Stimulated activated CD4-positive, alpha-beta T cell treated with anti-CD3 and anti-CD28 coated beads, Interleukin-1b, Interleukin-23, amount 100 ng/mL, for 4 hours (primary cell): Measurements from ENCODE around the gene KLF15.

Experiments used
- DNase-seq, 2 donors: peaks; one replicate each; pipeline ENCODE4 v3.0.0-alpha.2; 2020; ENCODE audit warnings: low read depth in 2 of 2

KLF15 gene

GRCh38 chr3:126389112-126389793 lies 32.0 kb upstream of the KLF15 start:
- DNase-seq: peak; percentile 8 to 37

DNA sequence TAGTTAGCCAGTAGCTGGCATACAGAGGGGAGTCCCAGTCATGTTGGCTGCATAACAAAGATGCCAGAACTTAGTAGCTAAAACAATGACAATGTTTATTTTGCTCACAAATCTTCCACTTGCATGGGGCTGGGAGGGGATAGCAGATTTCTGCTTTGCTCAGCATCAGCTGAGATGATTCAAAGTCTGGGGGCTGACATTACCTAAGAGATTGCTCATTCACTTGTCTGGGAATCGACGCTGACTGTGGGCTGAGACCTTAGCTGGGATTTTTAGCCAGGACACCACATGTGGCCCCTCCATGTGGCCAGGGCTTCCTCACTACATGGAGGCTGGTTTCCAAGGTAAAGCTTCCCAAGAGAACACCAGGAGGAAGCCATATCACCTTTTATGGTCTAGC lies 24.8 kb upstream of the KLF15 start:
- DNase-seq: no peak

- no peak for DNase-seq
Observed at GRCh38 chr3:126380011-126380768, 23.0 kb upstream of the KLF15 start.

GRCh38 chr3:126378341-126378751 lies 21.1 kb upstream of the KLF15 start:
- DNase-seq: no peak

- no peak for DNase-seq
Observed at GRCh38 chr3:126377211-126377610, 20.0 kb upstream of the KLF15 start.

GRCh38 chr3:126376444-126376843 lies 19.2 kb upstream of the KLF15 start:
- no peak for DNase-seq

DNA sequence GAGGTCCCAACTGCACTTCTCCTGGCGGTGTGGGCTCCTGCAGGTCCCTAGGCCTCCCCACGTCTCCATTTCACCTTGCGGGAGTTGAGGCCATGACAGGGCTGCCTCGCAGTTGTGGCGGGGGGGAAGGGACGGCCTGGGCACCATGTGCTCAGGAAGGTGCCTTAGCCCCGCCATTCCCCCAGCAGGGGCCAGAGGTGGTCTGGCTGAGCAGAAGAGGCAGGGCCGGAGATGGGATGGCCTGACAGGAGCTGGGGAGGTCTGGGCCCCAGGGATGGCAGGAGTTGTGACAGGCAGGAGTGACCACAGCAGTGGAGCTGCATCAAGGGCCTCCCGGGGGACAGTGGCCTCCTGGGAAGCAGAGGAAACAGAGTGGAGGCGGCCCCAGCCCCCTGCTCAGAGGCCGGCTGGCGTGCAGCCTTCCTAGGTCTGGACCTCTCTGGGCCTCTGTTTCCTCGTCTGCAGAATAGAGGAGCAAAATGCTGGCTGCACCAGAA lies 18.7 kb upstream of the KLF15 start:
- DNase-seq: no peak

DNA sequence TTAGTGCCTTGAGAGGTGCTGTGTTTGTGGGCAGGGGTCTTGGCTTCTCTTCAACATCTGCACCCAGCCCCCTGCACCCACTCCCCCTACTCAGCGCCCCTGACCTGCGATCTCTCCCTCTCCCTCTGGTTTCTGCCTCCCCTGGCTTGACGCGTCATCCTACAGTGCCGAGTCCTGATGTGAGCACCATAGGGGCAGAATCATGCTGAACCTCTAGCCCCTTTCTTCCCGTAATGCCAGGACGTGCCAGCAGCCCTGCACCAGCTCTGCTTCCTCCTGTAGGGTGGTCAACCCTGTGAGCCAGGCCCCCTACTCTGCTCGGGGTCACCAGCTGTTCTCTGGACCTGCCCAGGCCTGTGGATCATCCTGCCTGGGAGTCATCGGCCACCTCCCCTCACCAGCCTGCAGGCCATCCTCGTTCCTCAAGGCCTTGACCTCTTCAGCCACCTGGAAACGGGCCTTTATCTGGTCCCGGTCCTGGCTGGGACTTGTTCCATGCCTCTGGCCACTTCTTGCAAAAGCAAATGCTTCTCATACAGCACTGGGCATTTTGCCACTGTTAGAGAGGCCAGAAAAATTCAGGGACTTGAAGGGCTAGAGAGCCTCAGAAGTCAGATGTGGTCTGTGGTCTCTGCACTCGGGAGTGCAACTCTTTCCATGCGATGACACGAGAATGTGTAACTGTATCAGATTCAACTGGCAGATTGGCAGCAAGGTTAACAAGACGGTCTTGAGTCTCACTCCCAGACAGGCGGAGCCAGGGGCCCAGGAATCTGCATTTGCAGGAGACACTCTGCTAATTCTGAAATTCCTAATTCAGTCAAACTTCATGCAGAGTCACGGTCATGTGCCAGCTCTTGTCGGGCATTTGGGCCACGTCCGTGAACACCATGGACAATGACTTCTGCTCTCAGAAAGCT lies 16.7 kb upstream of the KLF15 start:
- no peak for DNase-seq

- DNase-seq: no peak
Observed at GRCh38 chr3:126373146-126373613, 16.0 kb upstream of the KLF15 start.

DNA sequence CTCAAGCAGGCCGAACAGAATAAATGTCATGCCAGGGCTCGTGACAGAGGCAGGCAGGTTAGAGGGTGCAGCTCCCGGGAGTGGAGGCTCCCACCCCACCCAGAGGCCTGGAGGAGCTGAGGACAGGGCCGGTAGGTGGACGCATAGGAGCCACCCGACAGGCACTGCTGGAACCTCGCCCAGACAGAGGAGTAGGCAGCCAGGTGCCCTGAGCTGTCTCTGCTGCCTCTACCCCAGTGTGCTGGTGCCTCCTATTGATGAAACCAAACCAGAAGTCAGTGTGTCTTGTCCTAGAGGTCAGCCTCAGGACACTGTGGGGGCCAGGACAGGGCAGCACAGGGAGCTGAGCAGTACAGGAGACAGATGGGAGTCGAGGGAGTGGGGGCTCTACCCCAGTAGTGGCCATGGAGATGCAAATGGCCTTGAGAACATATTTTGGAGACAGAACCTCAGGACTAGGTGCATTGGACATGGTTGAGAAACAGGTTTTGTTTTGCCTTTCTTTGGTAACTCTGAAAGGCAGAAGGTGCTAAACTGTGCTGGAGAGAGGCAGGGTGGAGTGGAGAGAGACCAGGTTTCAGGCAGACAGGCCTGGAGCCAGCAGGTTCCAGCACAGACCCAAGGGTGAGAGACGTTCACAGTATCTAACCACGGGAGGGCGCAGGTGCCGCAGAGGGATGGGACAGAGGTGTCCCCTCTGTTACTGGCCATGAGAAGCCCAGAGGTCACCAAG lies 15.4 kb upstream of the KLF15 start:
- DNase-seq: no peak

- DNase-seq: no peak
Observed at GRCh38 chr3:126371096-126371705, 14.0 kb upstream of the KLF15 start.

DNA sequence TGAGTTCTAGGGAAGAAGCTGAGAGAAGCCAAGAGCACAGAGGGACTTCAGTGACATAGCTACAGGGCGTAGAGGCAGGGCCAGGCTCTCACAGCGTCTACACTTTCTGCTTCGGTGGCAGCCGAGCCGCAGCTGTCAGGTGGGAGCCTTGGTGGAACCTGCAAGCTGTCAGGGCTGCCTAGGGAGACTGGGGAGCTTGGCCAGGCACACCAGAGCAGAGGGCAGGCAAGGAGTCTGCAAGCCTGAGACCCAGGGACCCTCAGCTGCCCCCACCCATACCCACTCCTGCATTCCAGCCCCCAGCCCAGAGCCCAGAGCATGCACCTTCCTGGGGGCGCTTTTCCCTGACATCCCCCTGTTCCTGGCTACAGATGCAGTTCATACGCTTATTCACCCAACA lies 13.4 kb upstream of the KLF15 start:
- DNase-seq: no peak

GRCh38 chr3:126370055-126370454 lies 12.8 kb upstream of the KLF15 start:
- DNase-seq: no peak

DNA sequence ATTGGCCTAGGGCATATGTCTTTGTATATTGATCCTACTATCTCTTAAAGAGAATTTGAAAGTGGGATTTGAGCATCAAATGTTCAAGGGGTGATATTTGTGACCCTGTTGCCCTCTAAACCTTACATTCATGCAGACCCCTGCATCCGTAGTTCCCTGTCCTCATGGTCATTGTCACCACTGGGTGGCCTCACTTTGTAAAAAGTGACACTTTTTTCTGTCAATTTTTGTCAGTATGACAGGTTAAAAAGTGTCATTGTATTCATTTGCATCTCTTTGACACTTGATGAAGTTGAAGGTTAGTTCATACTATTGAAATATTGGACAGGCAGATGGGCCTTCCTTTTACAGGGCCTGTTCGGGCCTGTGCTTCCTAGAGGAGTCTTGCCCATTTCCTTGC lies 12.3 kb upstream of the KLF15 start:
- DNase-seq: no peak

GRCh38 chr3:126367316-126367805 lies 10.2 kb upstream of the KLF15 start:
- no peak for DNase-seq

GRCh38 chr3:126365351-126366277 lies 8.4 kb upstream of the KLF15 start:
- DNase-seq: no peak

- DNase-seq: no peak
Observed at GRCh38 chr3:126364731-126365301, 7.6 kb upstream of the KLF15 start.

GRCh38 chr3:126364130-126364695 lies 7.0 kb upstream of the KLF15 start:
- DNase-seq: no peak

GRCh38 chr3:126361211-126361610 lies 4.0 kb upstream of the KLF15 start:
- no peak for DNase-seq
